Naive thymus-derived CD4-positive, alpha-beta T cell (primary cell): ENCODE measurements around the gene CCDC69. TPM values are rescaled to one million over a fixed set of nuclear protein-coding genes. Genes with fewer than 3 reads are reported as not detected.

Experiments used
- ATAC-seq: fragments of 150-1000 bp; cut with Tn5 transposase; 2 replicates; pipeline ENCODE4 v1.10.0; 2021; ENCODE audit warnings: mild to moderate bottlenecking, moderate library complexity
- CTCF ChIA-PET: fragments of 350-600 bp; sonication (Branson Sonifier 250); formaldehyde crosslinking; loops from one replicate; lab custom pipeline; 2021; ENCODE audit warnings: antibody characterized with exemption; lab: Charles Lee
- POLR2A ChIA-PET: fragments of 350-600 bp; sonication (Branson Sonifier 250); formaldehyde crosslinking; loops from one replicate; lab custom pipeline; 2021; ENCODE audit warnings: antibody characterized with exemption, inconsistent platforms; lab: Charles Lee
- DNase-seq, 9 donors: peaks; one replicate each; pipeline versions ENCODE4 v3.0.0 to v3.0.0-alpha.2; 2020 to 2022; ENCODE audit warnings: mixed read lengths in 1 of 9
- H3K27ac ChIP-seq: one replicate; pipeline ENCODE4 v1.7.0; 2013; ENCODE audit warnings: mild to moderate bottlenecking, low read depth, low read length, moderate library complexity
- H3K27me3 ChIP-seq, 2 donors: one replicate each; pipeline ENCODE4 v1.7.0; 2013; ENCODE audit warnings: low read length in 2 of 2, mild to moderate bottlenecking in 2 of 2, moderate library complexity in 2 of 2; ENCODE audit not compliant: control insufficient read depth in 2 of 2, insufficient read depth in 2 of 2
- H3K36me3 ChIP-seq, 3 experiments: 1 replicate in 2 of 3; 2 replicates in 1 of 3; pipeline ENCODE4 v1.7.0; 2013; ENCODE audit warnings: low read length in 3 of 3, mild to moderate bottlenecking in 3 of 3, moderate library complexity in 1 of 3; ENCODE audit not compliant: insufficient read depth in 3 of 3, control insufficient read depth in 2 of 3
- H3K4me1 ChIP-seq, 2 donors: one replicate each; pipeline ENCODE4 v1.7.0; 2013; ENCODE audit warnings: low read length in 2 of 2, mild to moderate bottlenecking in 2 of 2, moderate library complexity in 1 of 2; ENCODE audit not compliant: control insufficient read depth in 2 of 2, insufficient read depth in 2 of 2
- H3K4me3 ChIP-seq: 2 replicates; pipeline ENCODE4 v1.7.0; 2013; ENCODE audit warnings: mild to moderate bottlenecking, low read length
- H3K9me3 ChIP-seq, 3 experiments: 1 replicate in 2 of 3; 2 replicates in 1 of 3; pipeline ENCODE4 v1.7.0; 2013; ENCODE audit warnings: low read length in 3 of 3; ENCODE audit not compliant: control insufficient read depth in 2 of 3
- H3K27ac Mint-ChIP-seq, 9 donors: one replicate each; pipeline ENCODE4 v1.8.0; 2020 to 2022; ENCODE audit warnings: mixed read lengths in 9 of 9, mild to moderate bottlenecking in 8 of 9, moderate library complexity in 5 of 9, inconsistent platforms in 2 of 9
- H3K27me3 Mint-ChIP-seq, 5 donors: one replicate each; pipeline ENCODE4 v1.8.0; 2021 to 2022; ENCODE audit warnings: mixed read lengths in 5 of 5, mild to moderate bottlenecking in 1 of 5
- H3K36me3 Mint-ChIP-seq, 5 donors: one replicate each; pipeline ENCODE4 v1.8.0; 2020 to 2022; ENCODE audit warnings: mixed read lengths in 5 of 5, mild to moderate bottlenecking in 3 of 5, inconsistent platforms in 1 of 5
- H3K4me1 Mint-ChIP-seq, 7 donors: one replicate each; pipeline ENCODE4 v1.8.0; 2020 to 2022; ENCODE audit warnings: mixed read lengths in 7 of 7, mild to moderate bottlenecking in 3 of 7, inconsistent platforms in 1 of 7
- H3K4me3 Mint-ChIP-seq, 10 donors: one replicate each; pipeline ENCODE4 v1.8.0; 2020 to 2022; ENCODE audit warnings: mild to moderate bottlenecking in 10 of 10, mixed read lengths in 10 of 10, moderate library complexity in 6 of 10, inconsistent platforms in 2 of 10
- H3K9me3 Mint-ChIP-seq, 11 donors: one replicate each; pipeline ENCODE4 v1.8.0; 2020 to 2022; ENCODE audit warnings: mixed read lengths in 11 of 11, mild to moderate bottlenecking in 4 of 11, inconsistent platforms in 1 of 11, moderate library complexity in 1 of 11
- intact Hi-C, 2 donors: fragments of 100-400 bp; cut with micrococcal nuclease; formaldehyde crosslinking; loops; one replicate each; pipeline ENCODE4 v1.15.1; 2023
- polyA plus RNA-seq, 2 donors: library from polyadenylated mRNA; unstranded; fragments of 300-500 nt; fragmentation: Illumina TruSeq; gene quantifications; one replicate each; pipeline ENCODE4 v1.2.3, GENCODE V29; 2021
- total RNA-seq, 6 experiments: library from RNA in 5 of 6; stranded (reverse) in 5 of 6; gene quantifications; 1 replicate in 5 of 6; 2 replicates in 1 of 6; pipeline ENCODE4 v1.2.3 and lab custom pipeline; 2021 to 2026

CCDC69 gene
- total and polyA plus RNA-seq, 7 experiments from 2014 or later = 63.6 to 112 (median 94.1) TPM

DNA sequence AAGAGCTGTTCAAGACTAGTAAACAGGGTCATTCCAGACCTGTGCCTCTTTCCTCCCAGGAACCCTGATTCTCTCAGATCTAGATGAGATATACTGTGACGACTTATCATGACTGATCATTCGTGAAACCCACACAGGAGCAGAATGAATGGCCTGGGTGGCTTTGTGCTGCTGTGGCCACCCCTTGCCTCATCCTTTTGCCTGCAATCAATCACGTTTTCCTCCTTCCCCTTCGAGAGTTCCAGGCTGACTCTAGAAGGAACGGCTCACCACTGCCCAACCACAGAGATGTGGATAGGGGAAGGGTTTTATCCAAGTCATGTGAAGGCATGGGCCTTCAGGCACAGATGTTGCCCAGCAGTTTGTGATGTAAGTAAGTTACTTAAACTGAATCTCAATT is 72.1 kb downstream of the CCDC69 start:
- peaks cover 82 to 93% of the 10 kb centered on the region in 2 donors for H3K4me1 ChIP-seq
- H3K36me3 ChIP-seq = peaks cover 3 to 12% (median 9%) of the 10 kb centered on the region in 3 experiments
- Mint-ChIP-seq H3K27me3 (no peaks in the 10 kb centered on the region), H3K36me3 (peaks cover 0 to 57% (median 25%) of the 10 kb centered on the region in 5 donors), H3K4me3 (peak overlapping the region; percentile 70 to 97 (median 86)), H3K4me1 (peaks cover 76 to 96% (median 90%) of the 10 kb centered on the region in 7 donors), H3K27ac (peak overlapping the region; percentile 91 to 99 (median 97)), H3K9me3 (peaks cover 0 to 1% (median 0%) of the 10 kb centered on the region in 11 donors)
- peak; percentile 38 for ATAC-seq
- no peaks in the 10 kb centered on the region for H3K9me3 ChIP-seq
- peak overlapping the region; percentile 92 for H3K27ac ChIP-seq
- peak overlapping the region; percentile 44 for H3K4me3 ChIP-seq
- CTCF ChIA-PET = interaction anchor here (5.4 kb wide), 1 partner anchor 26 kb away, joined by 44 read pairs; no protein-coding TSS in a partner anchor
- no peaks in the 10 kb centered on the region for H3K27me3 ChIP-seq
- POLR2A ChIA-PET = interaction anchor here (0.7 to 33.3 kb wide), 3 partner anchors 16 to 72 kb away, joined by 3 to 760 read pairs (median 4); partner anchors contain the start of gene CCDC69
- peak in 1 of 9 donors; percentile 62 for DNase-seq
- intact Hi-C loops = loop anchor here (2.0 to 5.0 kb wide), 10 partner anchors 57 to 1151 kb away; partner anchors contain the start of genes CD74 (in 2 of the 2), DCTN4 (in 1 of the 2), G3BP1 (in 1 of the 2) and HMGXB3 (in 1 of the 2)

DNA sequence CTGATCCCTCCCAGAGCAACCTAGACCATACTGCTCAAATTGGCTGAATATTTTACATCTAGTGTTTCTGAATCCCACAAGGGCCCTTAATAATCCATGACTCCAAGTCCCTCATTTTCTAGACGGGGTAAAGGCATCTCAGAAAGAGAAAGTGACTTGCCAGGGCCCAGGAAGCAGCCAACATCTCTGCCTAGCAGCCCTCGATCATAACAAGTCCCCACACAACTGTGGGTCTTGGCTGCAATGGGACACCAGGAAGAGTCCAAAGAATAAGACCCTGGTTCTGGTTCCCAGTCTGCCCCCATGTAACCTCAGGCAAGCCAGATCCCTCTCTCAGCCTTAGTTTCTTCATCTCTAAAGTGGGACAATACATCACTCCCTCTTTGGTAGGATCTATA is 72.6 kb downstream of the CCDC69 start:
- no peaks in the 10 kb centered on the region for H3K9me3 ChIP-seq
- peaks cover 8 to 13% (median 12%) of the 10 kb centered on the region in 3 experiments for H3K36me3 ChIP-seq
- CTCF ChIA-PET = interaction anchor here (0.8 to 5.4 kb wide), 5 partner anchors 9 to 58 kb away, joined by 4 to 44 read pairs (median 14); no protein-coding TSS in a partner anchor
- DNase-seq = peak in 4 of 9 donors; percentile 21 to 26 (median 22)
- peaks cover 0 to 1% (median 0%) of the 10 kb centered on the region in 11 donors for H3K9me3 Mint-ChIP-seq
- H3K4me1 ChIP-seq = peaks cover 87 to 98% of the 10 kb centered on the region in 2 donors
- peaks cover 0 to 57% (median 28%) of the 10 kb centered on the region in 5 donors for H3K36me3 Mint-ChIP-seq
- H3K27ac ChIP-seq = peak overlapping the region; percentile 92
- H3K4me3 ChIP-seq = peak overlapping the region; percentile 44
- no peaks in the 10 kb centered on the region for H3K27me3 ChIP-seq
- POLR2A ChIA-PET = interaction anchor here (1.3 to 33.3 kb wide), 5 partner anchors 4 to 72 kb away, joined by 4 to 760 read pairs (median 5); partner anchors contain the start of genes ANXA6 and CCDC69
- peaks cover 76 to 99% (median 90%) of the 10 kb centered on the region in 7 donors for H3K4me1 Mint-ChIP-seq
- H3K27ac Mint-ChIP-seq = peak overlapping the region; percentile 91 to 99 (median 97)
- ATAC-seq = no peak
- intact Hi-C loops = loop anchor here (2.0 to 5.0 kb wide), 10 partner anchors 56 to 1150 kb away; partner anchors contain the start of genes CD74 (in 2 of the 2), DCTN4 (in 1 of the 2), G3BP1 (in 1 of the 2) and HMGXB3 (in 1 of the 2)
- H3K27me3 Mint-ChIP-seq = no peaks in the 10 kb centered on the region
- H3K4me3 Mint-ChIP-seq = peak overlapping the region; percentile 70 to 97 (median 86)

DNA sequence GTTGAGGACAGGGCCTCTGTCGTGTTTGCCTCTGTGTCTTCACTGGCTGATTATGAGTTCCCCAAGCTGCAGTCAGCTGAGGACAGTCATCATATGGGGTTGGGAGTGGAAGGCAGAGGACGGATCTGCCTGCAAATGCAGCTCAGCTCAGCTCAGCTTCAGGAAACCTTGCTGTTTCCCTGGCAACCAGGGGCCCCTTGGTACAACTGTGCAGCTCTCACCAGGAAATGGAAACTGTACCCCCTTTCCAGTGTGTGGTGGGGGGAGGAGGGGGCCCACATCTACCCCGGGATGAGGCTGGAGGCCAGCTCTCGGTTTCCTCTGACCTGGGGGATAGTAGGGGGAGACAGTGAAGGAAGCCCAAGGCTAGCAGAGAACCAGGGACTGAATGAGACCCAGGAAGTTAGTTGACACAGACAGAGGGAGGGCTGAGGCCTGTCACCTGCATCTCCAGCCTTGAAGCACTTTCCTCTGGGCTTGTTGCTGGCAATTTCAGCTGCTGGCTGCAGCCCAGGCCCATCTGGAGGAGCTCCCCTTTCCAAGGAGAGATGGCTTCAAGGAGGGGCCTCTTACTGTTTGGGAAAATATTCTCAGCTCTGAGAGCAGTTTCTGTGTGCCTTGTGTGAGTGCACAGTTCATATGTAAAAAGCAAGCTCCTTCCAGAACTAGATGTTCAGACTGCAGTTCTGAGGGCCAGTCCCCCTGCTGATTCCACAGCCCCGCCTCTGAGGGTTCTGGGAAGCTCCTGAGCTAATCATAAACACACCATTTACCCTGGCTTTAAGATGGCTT is 73.2 kb downstream of the CCDC69 start:
- peak; percentile 39 to 93 (median 83) for DNase-seq
- Mint-ChIP-seq H3K4me1 (peaks cover 80 to 100% (median 96%) of the 10 kb centered on the region in 7 donors), H3K27me3 (no peaks in the 10 kb centered on the region), H3K27ac (peak overlapping the region; percentile 91 to 99 (median 97)), H3K9me3 (peaks cover 0 to 1% (median 0%) of the 10 kb centered on the region in 11 donors), H3K4me3 (peak overlapping the region; percentile 70 to 97 (median 86)), H3K36me3 (peaks cover 3 to 54% (median 34%) of the 10 kb centered on the region in 5 donors)
- peak overlapping the region; percentile 92 for H3K27ac ChIP-seq
- ChIA-PET POLR2A (interaction anchor here (0.6 to 33.3 kb wide), 9 partner anchors 5 to 737 kb away, joined by 3 to 760 read pairs (median 4); partner anchors contain the start of genes ANXA6, CCDC69 and GM2A), CTCF (interaction anchor here (0.6 to 5.4 kb wide), 8 partner anchors 9 to 459 kb away, joined by 3 to 44 read pairs (median 6); no protein-coding TSS in a partner anchor)
- peaks cover 12 to 18% (median 13%) of the 10 kb centered on the region in 3 experiments for H3K36me3 ChIP-seq
- intact Hi-C loops = loop anchor here (1.0 to 5.0 kb wide), 15 partner anchors 8 to 1150 kb away; partner anchors contain the start of genes CD74 (in 2 of the 2), DCTN4 (in 1 of the 2), G3BP1 (in 1 of the 2) and HMGXB3 (in 1 of the 2)
- ATAC-seq = peak; percentile 89
- H3K27me3 ChIP-seq = no peaks in the 10 kb centered on the region
- peak overlapping the region; percentile 44 for H3K4me3 ChIP-seq
- H3K4me1 ChIP-seq = peaks cover 93 to 99% of the 10 kb centered on the region in 2 donors
- H3K9me3 ChIP-seq = no peaks in the 10 kb centered on the region

GRCh38 chr5:151148583-151148982 is 75.3 kb downstream of the CCDC69 start:
- Mint-ChIP-seq H3K4me1 (peaks cover 84 to 100% (median 97%) of the 10 kb centered on the region in 7 donors), H3K27ac (peak overlapping the region; percentile 91 to 99 (median 97)), H3K27me3 (no peaks in the 10 kb centered on the region), H3K4me3 (peak overlapping the region; percentile 68 to 96 (median 84)), H3K36me3 (peaks cover 3 to 49% (median 37%) of the 10 kb centered on the region in 5 donors), H3K9me3 (peaks cover 0 to 1% (median 0%) of the 10 kb centered on the region in 11 donors)
- Histone ChIP-seq H3K27ac (peak overlapping the region; percentile 92), H3K9me3 (no peaks in the 10 kb centered on the region), H3K27me3 (no peaks in the 10 kb centered on the region), H3K4me3 (no peak overlapping the region), H3K36me3 (peaks cover 12 to 34% (median 13%) of the 10 kb centered on the region in 3 experiments), H3K4me1 (peaks cover 99 to 100% of the 10 kb centered on the region in 2 donors)
- ATAC-seq (no peak), DNase-seq (no peak)
- intact Hi-C loops = loop anchor here in 1 of 2 donors (1.0 kb wide), 1 partner anchor 16 kb away; no protein-coding TSS in a partner anchor
- ChIA-PET CTCF (interaction anchor here (0.7 to 5.4 kb wide), 8 partner anchors 9 to 350 kb away, joined by 3 to 44 read pairs (median 4); partner anchors contain the start of gene ANXA6), POLR2A (interaction anchor here (0.7 to 33.3 kb wide), 3 partner anchors 7 to 30 kb away, joined by 3 to 760 read pairs (median 760); partner anchors contain the start of gene ANXA6)

DNA sequence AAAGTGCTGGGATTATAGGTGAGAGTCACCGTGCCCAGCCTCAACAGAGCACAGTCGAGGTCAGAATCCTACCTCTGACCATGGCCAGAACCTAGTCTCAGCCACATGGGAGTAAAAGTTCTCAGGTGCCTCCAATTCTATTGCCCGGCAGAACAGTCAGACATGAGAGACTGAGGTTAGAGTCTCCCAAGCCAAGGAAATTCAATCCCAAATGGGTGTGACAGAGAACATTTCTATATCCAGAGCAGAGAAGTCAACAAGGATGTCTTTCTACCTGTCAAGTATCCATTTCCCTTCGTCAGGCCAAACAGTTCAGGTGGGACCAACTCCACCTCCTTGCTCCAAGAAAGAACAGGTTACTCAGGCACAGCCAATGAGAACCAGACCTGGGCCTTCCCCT is 76.9 kb downstream of the CCDC69 start:
- no peak for ATAC-seq
- intact Hi-C loops = no loop called here
- H3K9me3 ChIP-seq = no peaks in the 10 kb centered on the region
- peak overlapping the region in 8 of 10 donors; percentile 9 to 96 (median 80) for H3K4me3 Mint-ChIP-seq
- no peak for DNase-seq
- POLR2A ChIA-PET = interaction anchor here (0.8 to 33.3 kb wide), 3 partner anchors 8 to 740 kb away, joined by 3 to 760 read pairs (median 760); partner anchors contain the start of gene ANXA6
- H3K36me3 ChIP-seq = peaks cover 13 to 37% (median 17%) of the 10 kb centered on the region in 3 experiments
- no peaks in the 10 kb centered on the region for H3K27me3 ChIP-seq
- H3K27me3 Mint-ChIP-seq = no peaks in the 10 kb centered on the region
- peaks cover 83 to 100% (median 97%) of the 10 kb centered on the region in 7 donors for H3K4me1 Mint-ChIP-seq
- no peak overlapping the region for H3K4me3 ChIP-seq
- H3K9me3 Mint-ChIP-seq = peaks cover 0 to 1% (median 0%) of the 10 kb centered on the region in 11 donors
- peak overlapping the region; percentile 92 for H3K27ac ChIP-seq
- CTCF ChIA-PET = interaction anchor here (0.9 to 6.9 kb wide), 4 partner anchors 11 to 21 kb away, joined by 3 to 86 read pairs (median 44); no protein-coding TSS in a partner anchor
- H3K27ac Mint-ChIP-seq = peak overlapping the region in 8 of 9 donors; percentile 91 to 99 (median 97)
- H3K4me1 ChIP-seq = peaks cover 99 to 100% of the 10 kb centered on the region in 2 donors
- peaks cover 3 to 45% (median 36%) of the 10 kb centered on the region in 5 donors for H3K36me3 Mint-ChIP-seq
